HL-60 (cell line): ENCODE data around the gene ALDH1L1.

ENCODE experiments used
- DNase-seq, 2 experiments: peaks; one replicate each; pipeline ENCODE4 v3.0.0-alpha.2; 2010 to 2020; ENCODE audit warnings: low read depth in 1 of 2, low spot score in 1 of 2
- H3K27ac ChIP-seq: fragments of 250-450 bp; sonication (Bioruptor Pico); replicated peaks from 2 replicates; pipeline ENCODE4 v1.5.1; 2020; ENCODE audit warnings: mild to moderate bottlenecking, moderate library complexity
- H3K27me3 ChIP-seq: fragments of 250-450 bp; sonication (Bioruptor Pico); 2 replicates; pipeline ENCODE4 v1.5.1; 2021; ENCODE audit warnings: mild to moderate bottlenecking, moderate library complexity; ENCODE audit not compliant: insufficient read depth, poor library complexity, severe bottlenecking
- H3K4me3 ChIP-seq: replicated peaks from 2 replicates; pipeline ENCODE4 v1.5.1; 2011; ENCODE audit warnings: mild to moderate bottlenecking, control low read depth, low read length; ENCODE audit not compliant: insufficient read depth
- GABPA ChIP-seq: IDR thresholded peaks from 2 replicates; pipeline ENCODE4 v1.6.1; 2012; ENCODE audit warnings: low read depth
- POLR2AphosphoS5 ChIP-seq: IDR thresholded peaks from 2 replicates; pipeline ENCODE4 v1.6.1; 2012; ENCODE audit warnings: low read depth
- REST ChIP-seq: IDR thresholded peaks from 2 replicates; pipeline ENCODE4 v1.6.1; 2012; ENCODE audit warnings: low read depth; ENCODE audit not compliant: insufficient replicate concordance
- SPI1 ChIP-seq: IDR thresholded peaks from 2 replicates; pipeline ENCODE4 v1.6.1; 2012; ENCODE audit warnings: low read depth, mild to moderate bottlenecking, borderline replicate concordance
- TF ChIP-seq, protein P1 (sequence below): IDR thresholded peaks from one replicate; pipeline ENCODE4 v1.5.1; 2011; ENCODE audit warnings: low read length, control low read depth, inconsistent platforms; ENCODE audit not compliant: insufficient read depth

The ALDH1L1 gene

GRCh38 chr3:126111566-126112475 is 68.6 kb downstream of the ALDH1L1 start:
- TF ChIP-seq SPI1, result no peak
- no peak for TF ChIP-seq POLR2AphosphoS5
- no peak for TF ChIP-seq REST
- TF ChIP-seq GABPA, result no peak
- TF ChIP-seq, protein P1, sequence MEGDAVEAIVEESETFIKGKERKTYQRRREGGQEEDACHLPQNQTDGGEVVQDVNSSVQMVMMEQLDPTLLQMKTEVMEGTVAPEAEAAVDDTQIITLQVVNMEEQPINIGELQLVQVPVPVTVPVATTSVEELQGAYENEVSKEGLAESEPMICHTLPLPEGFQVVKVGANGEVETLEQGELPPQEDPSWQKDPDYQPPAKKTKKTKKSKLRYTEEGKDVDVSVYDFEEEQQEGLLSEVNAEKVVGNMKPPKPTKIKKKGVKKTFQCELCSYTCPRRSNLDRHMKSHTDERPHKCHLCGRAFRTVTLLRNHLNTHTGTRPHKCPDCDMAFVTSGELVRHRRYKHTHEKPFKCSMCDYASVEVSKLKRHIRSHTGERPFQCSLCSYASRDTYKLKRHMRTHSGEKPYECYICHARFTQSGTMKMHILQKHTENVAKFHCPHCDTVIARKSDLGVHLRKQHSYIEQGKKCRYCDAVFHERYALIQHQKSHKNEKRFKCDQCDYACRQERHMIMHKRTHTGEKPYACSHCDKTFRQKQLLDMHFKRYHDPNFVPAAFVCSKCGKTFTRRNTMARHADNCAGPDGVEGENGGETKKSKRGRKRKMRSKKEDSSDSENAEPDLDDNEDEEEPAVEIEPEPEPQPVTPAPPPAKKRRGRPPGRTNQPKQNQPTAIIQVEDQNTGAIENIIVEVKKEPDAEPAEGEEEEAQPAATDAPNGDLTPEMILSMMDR, result no peak
- Histone ChIP-seq H3K27me3 (no peaks in the 10 kb centered on the region), H3K27ac (no peak overlapping the region), H3K4me3 (no peak overlapping the region)
- DNase-seq, result no peak

- Histone ChIP-seq H3K4me3 (no peak overlapping the region), H3K27me3 (no peaks in the 10 kb centered on the region), H3K27ac (no peak overlapping the region)
- DNase-seq, result no peak
- TF ChIP-seq POLR2AphosphoS5, result no peak
- TF ChIP-seq SPI1, result no peak
- TF ChIP-seq REST, result no peak
- no peak for TF ChIP-seq GABPA
- TF ChIP-seq, protein P1, result no peak
Observed at GRCh38 chr3:126111126-126111551, 69.2 kb downstream of the ALDH1L1 start.

GRCh38 chr3:126110431-126111125 is 69.8 kb downstream of the ALDH1L1 start:
- DNase-seq, result no peak
- no peak overlapping the region for H3K4me3 ChIP-seq
- no peaks in the 10 kb centered on the region for H3K27me3 ChIP-seq
- TF ChIP-seq GABPA (no peak), POLR2AphosphoS5 (no peak), SPI1 (no peak), REST (no peak)
- TF ChIP-seq, protein P1, result no peak
- no peak overlapping the region for H3K27ac ChIP-seq
